ENCODE data around the gene MRPL58.

DNA sequence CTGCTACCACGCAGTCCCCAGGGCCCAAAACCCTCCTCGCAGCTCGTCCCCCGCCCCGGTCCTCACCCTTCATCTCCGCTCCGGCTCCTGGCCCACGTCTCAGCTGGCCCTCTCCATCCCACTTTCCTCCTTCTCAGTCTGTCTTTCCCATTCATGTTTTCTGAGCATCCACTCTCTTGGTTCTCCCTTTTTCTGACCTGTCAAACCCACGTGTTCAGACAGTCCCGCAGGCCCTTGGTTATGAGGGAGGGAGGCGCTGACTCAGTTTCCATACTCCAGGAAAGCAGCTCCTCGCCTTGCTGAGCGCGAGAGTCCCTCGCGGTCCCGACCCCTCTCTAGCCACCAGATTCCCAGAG, 39.5 kb upstream of the MRPL58 start:
- TF ChIP-seq EZH2 (IDR thresholded peaks at IDR 0.05; ENCODE audit: borderline replicate concordance, insufficient read depth, low read depth, low read length, poor library complexity, severe bottlenecking): no peak
- TF ChIP-seq, protein P1, sequence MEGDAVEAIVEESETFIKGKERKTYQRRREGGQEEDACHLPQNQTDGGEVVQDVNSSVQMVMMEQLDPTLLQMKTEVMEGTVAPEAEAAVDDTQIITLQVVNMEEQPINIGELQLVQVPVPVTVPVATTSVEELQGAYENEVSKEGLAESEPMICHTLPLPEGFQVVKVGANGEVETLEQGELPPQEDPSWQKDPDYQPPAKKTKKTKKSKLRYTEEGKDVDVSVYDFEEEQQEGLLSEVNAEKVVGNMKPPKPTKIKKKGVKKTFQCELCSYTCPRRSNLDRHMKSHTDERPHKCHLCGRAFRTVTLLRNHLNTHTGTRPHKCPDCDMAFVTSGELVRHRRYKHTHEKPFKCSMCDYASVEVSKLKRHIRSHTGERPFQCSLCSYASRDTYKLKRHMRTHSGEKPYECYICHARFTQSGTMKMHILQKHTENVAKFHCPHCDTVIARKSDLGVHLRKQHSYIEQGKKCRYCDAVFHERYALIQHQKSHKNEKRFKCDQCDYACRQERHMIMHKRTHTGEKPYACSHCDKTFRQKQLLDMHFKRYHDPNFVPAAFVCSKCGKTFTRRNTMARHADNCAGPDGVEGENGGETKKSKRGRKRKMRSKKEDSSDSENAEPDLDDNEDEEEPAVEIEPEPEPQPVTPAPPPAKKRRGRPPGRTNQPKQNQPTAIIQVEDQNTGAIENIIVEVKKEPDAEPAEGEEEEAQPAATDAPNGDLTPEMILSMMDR (IDR thresholded peaks at IDR 0.05): no peak

Measured in B cell (primary cell).